IMR-90 (cell line): ENCODE results near the gene TSHZ3. TPM values are rescaled to one million over a fixed set of nuclear protein-coding genes. Genes with fewer than 3 reads are reported as not detected.
A peak's percentile ranks its signal among the peaks of the same experiment; 100 is the strongest.

Source experiments
- ATAC-seq: fragments of 200-7000 bp; cut with Tn5 transposase; 2 replicates; pipeline ENCODE4 v1.9.1; 2020; ENCODE audit warnings: low read depth, mild to moderate bottlenecking, moderate library complexity
- BruUV-seq: library from RNA; stranded (reverse); fragments of 400-500 nt; replicated peaks from 2 replicates; lab custom pipeline; 2021; lab: Mats Ljungman, UMichigan
- CTCF ChIA-PET: fragments of 300-600 bp; formaldehyde crosslinking; extraction: SDS; loops from one replicate; lab custom pipeline; 2021; ENCODE audit warnings: antibody characterized with exemption; lab: Yijun Ruan, JAX
- POLR2A ChIA-PET: fragments of 300-600 bp; sonication (Branson Sonifier 250); formaldehyde crosslinking; loops from one replicate; lab custom pipeline; 2022; ENCODE audit warnings: antibody characterized with exemption; ENCODE audit not compliant: unreplicated experiment; lab: Charles Lee
- DNase-seq: peaks from one replicate; pipeline ENCODE4 v3.0.0; 2013
- H2AFZ ChIP-seq: replicated peaks from 2 replicates; pipeline ENCODE3; 2013; ENCODE audit warnings: low read length, mild to moderate bottlenecking; ENCODE audit not compliant: poor library complexity
- H2AK5ac ChIP-seq: 2 replicates; pipeline ENCODE4 v1.6.1; 2013; ENCODE audit warnings: low read depth, low read length, inconsistent platforms
- H2AK9ac ChIP-seq: replicated peaks from 2 replicates; pipeline ENCODE3; 2013; ENCODE audit warnings: mild to moderate bottlenecking, low read depth, low read length, moderate library complexity; ENCODE audit not compliant: poor library complexity
- H2BK120ac ChIP-seq: 2 replicates; pipeline ENCODE4 v1.6.1; 2013; ENCODE audit warnings: low read depth, low read length, inconsistent platforms
- H2BK15ac ChIP-seq: 3 replicates; pipeline ENCODE4 v1.6.1; 2013; ENCODE audit warnings: low read depth, low read length, inconsistent platforms
- H2BK20ac ChIP-seq: 2 replicates; pipeline ENCODE4 v1.6.1; 2013; ENCODE audit warnings: low read depth, mild to moderate bottlenecking, inconsistent platforms, low read length, moderate library complexity
- H2BK5ac ChIP-seq: 2 replicates; pipeline ENCODE4 v1.6.1; 2013; ENCODE audit warnings: mild to moderate bottlenecking, low read depth, low read length, inconsistent platforms; ENCODE audit not compliant: poor library complexity, severe bottlenecking
- H3K14ac ChIP-seq: replicated peaks from 2 replicates; pipeline ENCODE4 v1.6.1; 2013; ENCODE audit warnings: low read depth, low read length, inconsistent platforms
- H3K18ac ChIP-seq: 2 replicates; pipeline ENCODE4 v1.6.1; 2013; ENCODE audit warnings: low read depth, low read length, control low read depth
- H3K23ac ChIP-seq: 2 replicates; pipeline ENCODE4 v1.6.1; 2013; ENCODE audit warnings: low read depth, low read length, inconsistent platforms
- H3K27ac ChIP-seq: 2 replicates; pipeline ENCODE4 v1.5.1; 2013; ENCODE audit warnings: mild to moderate bottlenecking, control low read depth, low read length; ENCODE audit not compliant: insufficient read depth
- H3K27me3 ChIP-seq: 2 replicates; pipeline ENCODE4 v1.6.1; 2013; ENCODE audit warnings: low read length; ENCODE audit not compliant: control insufficient read depth, insufficient read depth
- H3K36me3 ChIP-seq: 2 replicates; pipeline ENCODE4 v1.6.1; 2013; ENCODE audit warnings: low read length, mixed read lengths; ENCODE audit not compliant: control insufficient read depth, insufficient read depth
- H3K4ac ChIP-seq: 2 replicates; pipeline ENCODE4 v1.6.1; 2013; ENCODE audit warnings: low read depth, low read length, inconsistent platforms
- H3K4me1 ChIP-seq: 2 replicates; pipeline ENCODE4 v1.6.1; 2013; ENCODE audit warnings: low read length, mixed read lengths; ENCODE audit not compliant: control insufficient read depth, insufficient read depth
- H3K4me2 ChIP-seq: 2 replicates; pipeline ENCODE4 v1.6.1; 2013; ENCODE audit warnings: low read depth, mild to moderate bottlenecking, control low read depth, low read length, moderate library complexity
- H3K4me3 ChIP-seq: 2 replicates; pipeline ENCODE4 v1.5.1; 2013; ENCODE audit warnings: low read depth, mild to moderate bottlenecking, control low read depth, low read length, moderate library complexity; ENCODE audit not compliant: insufficient read depth
- H3K56ac ChIP-seq: 2 replicates; pipeline ENCODE4 v1.6.1; 2013; ENCODE audit warnings: low read length, inconsistent platforms; ENCODE audit not compliant: insufficient read depth; ENCODE audit errors: extremely low read depth
- H3K79me1 ChIP-seq, 2 experiments: 2 replicates each; pipeline ENCODE4 v1.6.1; 2013; ENCODE audit warnings: low read length in 2 of 2, inconsistent platforms in 1 of 2, low read depth in 1 of 2
- H3K9ac ChIP-seq: 2 replicates; pipeline ENCODE4 v1.6.1; 2013; ENCODE audit warnings: low read depth, low read length, control low read depth
- H3K9me1 ChIP-seq: 2 replicates; pipeline ENCODE4 v1.6.1; 2013; ENCODE audit warnings: low read length, inconsistent platforms; ENCODE audit not compliant: insufficient read depth
- H3K9me3 ChIP-seq: 2 replicates; pipeline ENCODE4 v1.6.1; 2013; ENCODE audit warnings: low read length; ENCODE audit not compliant: control insufficient read depth, insufficient read depth
- H4K20me1 ChIP-seq: 2 replicates; pipeline ENCODE4 v1.6.1; 2013; ENCODE audit warnings: low read length, inconsistent platforms; ENCODE audit not compliant: insufficient read depth
- H4K5ac ChIP-seq: 2 replicates; pipeline ENCODE4 v1.6.1; 2013; ENCODE audit warnings: mild to moderate bottlenecking, low read depth, low read length, control low read depth
- H4K8ac ChIP-seq, 2 experiments: 2 replicates each; pipeline ENCODE4 v1.6.1; 2013; ENCODE audit warnings: low read depth in 2 of 2, low read length in 2 of 2, control low read depth in 1 of 2, inconsistent platforms in 1 of 2
- H4K91ac ChIP-seq: 2 replicates; pipeline ENCODE4 v1.6.1; 2013; ENCODE audit warnings: low read depth, low read length, inconsistent platforms; ENCODE audit not compliant: insufficient read depth
- BHLHE40 ChIP-seq: fragments of 150-350 bp; IDR thresholded peaks from 2 replicates; pipeline ENCODE4 v1.6.1; 2016; ENCODE audit warnings: mild to moderate bottlenecking, low read depth, low read length
- CEBPB ChIP-seq: IDR thresholded peaks from 2 replicates; pipeline ENCODE4 v1.6.1; 2012; ENCODE audit warnings: low read depth, low read length, improper control_type of control experiment
- CHD1 ChIP-seq: IDR thresholded peaks from 2 replicates; pipeline ENCODE4 v1.6.1; 2012; ENCODE audit warnings: low read depth, low read length, improper control_type of control experiment
- ELK1 ChIP-seq: fragments of 150-350 bp; IDR thresholded peaks from 2 replicates; pipeline ENCODE4 v1.6.1; 2016; ENCODE audit warnings: low read depth, mild to moderate bottlenecking, low read length, moderate library complexity, borderline replicate concordance
- MAZ ChIP-seq: IDR thresholded peaks from 2 replicates; pipeline ENCODE4 v1.6.1; 2012; ENCODE audit warnings: low read depth, mild to moderate bottlenecking, low read length, improper control_type of control experiment, moderate library complexity, borderline replicate concordance
- MXI1 ChIP-seq: IDR thresholded peaks from 2 replicates; pipeline ENCODE4 v1.6.1; 2012; ENCODE audit warnings: low read depth, mild to moderate bottlenecking, low read length, moderate library complexity, borderline replicate concordance
- RAD21 ChIP-seq: IDR thresholded peaks from 2 replicates; pipeline ENCODE4 v1.6.1; 2012; ENCODE audit warnings: low read length, improper control_type of control experiment
- RCOR1 ChIP-seq: IDR thresholded peaks from 2 replicates; pipeline ENCODE4 v1.6.1; 2012; ENCODE audit warnings: mild to moderate bottlenecking, low read length, improper control_type of control experiment; ENCODE audit not compliant: insufficient replicate concordance
- RFX5 ChIP-seq: IDR thresholded peaks from 2 replicates; pipeline ENCODE4 v1.8.0; 2012; ENCODE audit warnings: low read depth, mild to moderate bottlenecking, low read length, moderate library complexity
- SMC3 ChIP-seq: fragments of 150-350 bp; IDR thresholded peaks from 2 replicates; pipeline ENCODE4 v1.6.1; 2016; ENCODE audit warnings: low read depth, mild to moderate bottlenecking, antibody characterized with exemption, low read length, moderate library complexity
- WGBS, 2 experiments: methylation state at CpG; one replicate each; pipeline versions ENCODE4 v1.1.5 to v1.1.7; 2013; ENCODE audit warnings: missing lambda C conversion rate in 2 of 2; ENCODE audit not compliant: insufficient read length in 1 of 2; ENCODE audit errors: extremely low coverage in 2 of 2; 5-methylcytosine and 5-hydroxymethylcytosine counted together
- dilution Hi-C: fragments of 300-500 bp; cut with HindIII; formaldehyde crosslinking; loops from one replicate; pipeline ENCODE4 v1.14.3; 2018; ENCODE audit warnings: low sequenced_read_pairs; ENCODE audit not compliant: unreplicated experiment
- in situ Hi-C: fragments of 300-500 bp; cut with MboI; formaldehyde crosslinking; loops from 3 replicates; pipeline ENCODE4 v1.14.3; 2019; ENCODE audit warnings: low sequenced_read_pairs, inconsistent platforms, mixed read lengths
- intact Hi-C: fragments of 100-400 bp; cut with micrococcal nuclease; formaldehyde crosslinking; loops from 2 replicates; pipeline ENCODE4 v1.10.0; 2022
- polyA plus RNA-seq, 3 experiments: library from polyadenylated mRNA; depleted of rRNA; stranded (reverse); fragments of >200 nt; gene quantifications; 2 replicates each; pipeline ENCODE4 v1.2.3, GENCODE V29; 2012; ENCODE audit warnings: low replicate concordance in 1 of 3
- total RNA-seq: library from RNA; depleted of rRNA; stranded (reverse); fragments of >200 nt; gene quantifications from 2 replicates; pipeline ENCODE4 v1.2.3, GENCODE V29; 2012
- TF ChIP-seq, protein P1 (sequence below): fragments of 150-350 bp; IDR thresholded peaks from 2 replicates; pipeline ENCODE4 v1.6.1; 2017; ENCODE audit warnings: mild to moderate bottlenecking, antibody characterized with exemption, low read length, low read depth

TSHZ3 gene
- total and polyA plus RNA-seq, 2 of the 4 experiments (the other 2 are of a cell fraction) = 8.1 to 13.0 TPM

- Histone ChIP-seq H2AK9ac (no peak overlapping the region), H3K56ac (no peak overlapping the region; the same call in 1 of the 2 replicates), H2AFZ (peak overlapping the region; percentile 36), H3K9me1 (no peaks in the 10 kb centered on the region), H3K18ac (peak overlapping the region; percentile 91; the same call in 1 of the 2 replicates), H2BK120ac (peak overlapping the region; percentile 75), H2AK5ac (peak overlapping the region; percentile 38; the same call in 1 of the 2 replicates), H3K4ac (peak overlapping the region; percentile 26), H4K8ac (peak overlapping the region; percentile 73 to 76; a peak in 3 of 4 replicates), H3K9me3 (no peaks in the 10 kb centered on the region), H3K36me3 (no peaks in the 10 kb centered on the region), H3K9ac (no peak overlapping the region), H2BK5ac (peak overlapping the region; percentile 94), H3K23ac (peak overlapping the region; percentile 39; the same call in 1 of the 2 replicates), H3K14ac (peak overlapping the region; percentile 29), H3K4me2 (no peak overlapping the region), H4K5ac (peak overlapping the region; percentile 93), H3K27me3 (no peaks in the 10 kb centered on the region), H2BK20ac (peak overlapping the region; percentile 66), H3K4me1 (peaks cover 9% of the 10 kb centered on the region), H4K20me1 (no peaks in the 10 kb centered on the region), H3K27ac (peak overlapping the region; percentile 20; the same call in 1 of the 2 replicates), H3K4me3 (no peak overlapping the region), H4K91ac (peak overlapping the region; percentile 80), H2BK15ac (peak overlapping the region; percentile 72; the same call in 1 of the 3 replicates), H3K79me1 (0 out of 4 replicates have a peak, but pooled peaks cover 0 to 3% of the 10 kb centered on the region in 2 experiments)
- in situ Hi-C loops = loop anchor here (5.0 kb wide), 1 partner anchor 106 kb away; no protein-coding TSS in a partner anchor
- dilution Hi-C loops = no loop called here
- intact Hi-C loops = no loop called here
- POLR2A ChIA-PET = no interaction called here
- WGBS, 2 experiments = 81% methylated on average over 3 of the region's 6 CpGs; no CpG with 5 or more reads in 1 of the 2 experiments
- no peak for ATAC-seq
- no TSS peak for BruUV-seq
- CTCF ChIA-PET = interaction anchor here (1.3 kb wide), 1 partner anchor 121 kb away, joined by 3 read pairs; no protein-coding TSS in a partner anchor
- DNase-seq = peak; percentile 32
- TF ChIP-seq BHLHE40 (no peak), CHD1 (no peak), MXI1 (no peak), SMC3 (no peak), ELK1 (no peak), RCOR1 (no peak), RFX5 (no peak), MAZ (no peak), CEBPB (no peak), RAD21 (no peak)
- TF ChIP-seq, protein P1, sequence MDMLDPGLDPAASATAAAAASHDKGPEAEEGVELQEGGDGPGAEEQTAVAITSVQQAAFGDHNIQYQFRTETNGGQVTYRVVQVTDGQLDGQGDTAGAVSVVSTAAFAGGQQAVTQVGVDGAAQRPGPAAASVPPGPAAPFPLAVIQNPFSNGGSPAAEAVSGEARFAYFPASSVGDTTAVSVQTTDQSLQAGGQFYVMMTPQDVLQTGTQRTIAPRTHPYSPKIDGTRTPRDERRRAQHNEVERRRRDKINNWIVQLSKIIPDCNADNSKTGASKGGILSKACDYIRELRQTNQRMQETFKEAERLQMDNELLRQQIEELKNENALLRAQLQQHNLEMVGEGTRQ = no peak
These were observed 118.0 kb downstream of the TSHZ3 start for GRCh38 chr19:31231237-31231636.
